Cortex of kidney (tissue), 1 donor: ENCODE measurements around the gene EGFLAM.

Experiments used
- DNase-seq: peaks from one replicate; lab custom pipeline; 2025; lab: John Stamatoyannopoulos, UW

The EGFLAM gene

GRCh38 chr5:38420246-38420645 lies 161.9 kb downstream of the EGFLAM start:
- DNase-seq = no peak

DNA sequence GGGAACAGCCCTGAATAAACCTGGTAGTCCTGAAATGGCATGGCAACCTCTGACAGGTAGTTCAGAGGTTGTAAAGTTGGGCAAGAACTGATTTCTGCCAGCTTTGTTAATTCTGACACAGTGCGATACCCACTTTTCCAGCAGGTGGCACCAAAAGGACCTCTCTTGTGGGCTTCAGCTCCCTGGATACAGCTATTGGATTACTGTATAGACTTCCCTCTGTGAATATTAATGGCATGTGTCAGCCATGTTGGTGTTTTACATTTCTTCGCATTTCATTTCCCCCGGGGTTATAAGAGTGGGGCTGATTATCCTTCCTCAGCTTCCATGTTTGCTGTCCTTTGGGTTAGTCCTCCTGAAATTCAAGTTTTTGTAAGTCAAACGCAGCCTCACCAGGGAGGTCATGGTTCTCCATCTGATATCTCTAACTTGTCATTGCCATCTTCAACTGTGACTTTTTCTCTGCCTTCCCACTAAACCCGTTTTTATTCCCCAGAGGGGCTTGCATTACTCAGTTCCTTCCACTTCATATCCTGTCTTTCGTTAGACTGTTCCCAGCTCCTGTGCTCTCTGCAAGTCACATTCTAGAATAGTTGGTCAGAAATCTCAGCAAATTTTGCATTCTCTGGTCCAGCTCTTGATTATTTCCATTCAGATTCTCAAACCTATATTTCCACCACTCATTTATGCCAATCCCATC lies 162.5 kb downstream of the EGFLAM start:
- no peak for DNase-seq

- no peak for DNase-seq
These were observed 164.3 kb downstream of the EGFLAM start for GRCh38 chr5:38422622-38423021.

DNA sequence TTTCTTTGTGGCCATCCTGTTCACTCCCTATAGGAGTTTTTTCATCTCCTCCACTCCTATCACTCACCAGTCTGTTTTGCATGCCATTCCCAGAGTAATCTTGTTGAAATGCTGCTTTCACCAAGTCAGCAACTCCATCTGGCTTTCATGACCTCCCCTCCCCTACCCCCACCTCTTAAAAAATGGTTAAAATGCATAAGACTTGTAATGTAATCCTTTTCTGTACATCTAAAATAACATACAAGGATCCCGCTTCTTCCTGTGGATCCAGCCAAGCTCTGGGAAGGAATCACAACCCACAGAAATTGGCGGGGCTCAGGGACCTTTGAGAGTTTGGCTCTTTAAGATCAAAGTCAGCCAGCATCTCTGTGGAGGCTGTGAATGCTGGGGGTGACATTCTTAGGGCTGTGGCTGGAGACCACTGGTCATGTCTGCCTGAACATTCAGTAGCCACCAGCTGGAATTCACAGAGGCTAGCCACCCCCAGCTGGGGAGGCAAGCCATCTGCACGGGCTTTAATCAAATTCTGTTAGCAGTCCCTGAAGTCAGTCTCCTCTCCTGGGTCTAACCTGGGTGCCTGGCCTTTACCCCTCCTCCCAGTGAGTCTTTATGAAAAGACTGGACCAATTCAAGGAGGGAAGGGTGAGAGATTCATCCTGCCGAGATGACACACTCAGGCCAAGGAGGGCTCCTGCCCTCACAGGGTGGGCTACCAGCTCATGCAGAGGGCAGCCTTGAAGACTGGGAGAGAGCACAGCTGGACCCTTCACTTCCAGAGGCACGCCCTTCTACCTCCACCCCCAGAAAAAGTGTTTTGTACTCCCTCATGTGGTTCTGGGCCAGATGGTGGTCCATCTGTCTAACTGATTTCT lies 165.2 kb downstream of the EGFLAM start:
- DNase-seq = no peak

DNA sequence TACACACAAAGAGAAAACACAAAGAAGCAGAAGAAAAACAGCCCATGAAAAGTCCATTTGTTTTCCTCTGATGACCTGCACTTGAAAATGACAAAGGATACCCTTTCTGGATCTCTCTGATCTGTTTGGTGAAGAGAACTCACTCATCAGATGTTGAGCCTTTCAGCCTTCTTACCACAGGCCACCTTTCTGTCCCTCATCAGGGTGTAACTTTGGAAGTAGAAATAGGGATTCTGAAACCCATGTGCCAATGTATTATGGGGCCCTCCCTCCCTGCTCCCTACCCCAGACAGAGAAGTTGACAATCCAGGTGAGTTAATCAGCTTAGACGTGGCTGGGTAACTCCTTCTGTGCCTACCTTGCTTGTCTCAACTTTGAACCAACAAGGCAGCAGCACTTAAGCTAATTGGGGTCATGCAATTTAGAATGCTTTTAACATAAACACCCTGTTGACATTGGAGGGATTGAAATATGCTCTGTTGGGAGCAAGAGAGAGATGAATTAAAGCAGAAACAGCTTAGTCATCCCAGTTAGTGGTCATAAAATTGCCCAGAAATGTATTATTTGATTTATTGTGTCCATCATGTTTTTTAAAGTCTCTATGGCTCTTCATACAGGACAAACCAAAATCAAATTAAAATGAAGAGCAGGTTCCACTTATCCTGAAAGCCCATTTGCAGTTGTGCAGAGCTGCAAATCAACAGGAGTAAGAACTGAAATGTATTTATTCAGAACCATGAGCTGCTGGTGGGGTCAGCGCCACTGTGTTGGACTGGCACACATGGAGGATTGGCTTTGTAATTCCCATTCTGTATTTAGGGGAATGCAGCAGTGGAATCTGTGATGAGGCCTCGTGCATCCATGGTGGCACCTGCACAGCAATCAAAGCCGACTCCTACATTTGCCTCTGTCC lies 166.0 kb downstream of the EGFLAM start:
- DNase-seq = no peak

- no peak for DNase-seq
These were observed 168.1 kb downstream of the EGFLAM start for GRCh38 chr5:38426490-38426889.

DNA sequence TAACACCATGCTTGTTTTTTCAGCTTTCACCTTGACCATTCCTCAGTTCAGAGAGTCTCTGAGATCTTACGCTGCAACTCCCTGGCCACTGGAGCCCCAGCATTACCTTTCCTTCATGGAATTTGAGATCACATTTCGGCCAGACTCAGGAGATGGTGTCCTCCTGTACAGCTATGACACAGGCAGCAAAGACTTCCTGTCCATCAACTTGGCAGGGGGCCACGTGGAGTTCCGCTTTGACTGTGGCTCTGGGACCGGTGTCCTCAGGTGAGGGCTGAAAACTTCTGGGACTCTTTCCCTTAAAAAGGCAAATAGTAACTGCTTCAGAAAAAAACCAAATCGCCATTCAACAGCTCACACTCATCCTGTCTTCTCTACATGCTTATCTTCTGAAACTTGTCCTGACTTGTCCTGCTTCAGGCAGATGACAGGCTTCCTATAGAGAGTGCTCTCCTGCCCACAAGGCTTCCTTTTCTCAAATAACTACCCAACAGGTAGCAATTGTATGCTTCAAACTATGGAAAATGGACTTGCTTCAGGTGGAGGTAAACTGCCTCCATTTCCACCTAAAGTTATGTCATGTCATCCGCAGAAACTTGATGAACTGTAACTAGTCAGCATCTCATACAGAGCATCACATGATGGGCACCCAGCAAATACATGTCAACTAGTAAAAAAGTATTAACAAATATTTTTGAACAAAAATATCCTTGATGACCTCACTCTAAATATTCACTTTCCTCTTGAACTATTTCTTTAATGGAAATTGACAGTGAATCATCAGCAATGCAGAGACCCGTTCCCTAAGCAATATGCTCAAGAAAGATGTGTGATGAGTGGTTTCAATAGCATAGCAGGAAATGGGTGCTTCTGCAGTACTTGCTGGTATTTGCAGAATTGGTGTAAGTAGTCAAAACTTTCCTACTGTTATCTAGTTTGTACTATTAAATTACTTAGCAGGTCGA lies 168.9 kb downstream of the EGFLAM start:
- DNase-seq = no peak

DNA sequence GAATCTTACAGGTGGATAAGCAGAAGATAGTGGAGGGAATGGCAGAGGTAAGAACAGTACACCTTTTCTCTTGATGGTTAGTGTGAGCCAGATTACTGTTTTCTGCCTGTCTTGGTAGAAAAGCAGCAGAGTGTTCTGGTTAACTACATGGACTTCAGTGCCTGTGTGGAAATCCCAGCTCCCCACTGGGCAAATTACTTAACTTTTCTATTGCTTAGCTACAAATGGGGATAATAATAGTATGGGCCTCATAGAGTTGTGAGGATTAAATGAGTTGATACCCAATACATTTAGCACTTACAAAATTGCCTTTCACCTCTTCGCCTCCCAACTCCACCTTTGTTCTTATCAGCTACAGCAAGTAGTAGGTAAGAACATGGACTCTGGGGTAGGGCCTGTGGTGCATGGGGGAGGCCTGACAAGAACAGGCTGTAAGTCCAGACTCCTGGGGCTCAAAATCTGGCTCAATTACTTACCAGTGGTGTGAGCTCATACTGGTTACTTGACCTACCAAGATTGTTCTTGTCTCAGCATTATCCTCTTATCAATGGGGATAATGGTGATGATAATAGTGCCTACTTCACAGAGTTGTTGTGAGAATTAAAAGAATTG lies 173.0 kb downstream of the EGFLAM start:
- no peak for DNase-seq

- no peak for DNase-seq
These were observed 175.0 kb downstream of the EGFLAM start for GRCh38 chr5:38433160-38433861.

DNA sequence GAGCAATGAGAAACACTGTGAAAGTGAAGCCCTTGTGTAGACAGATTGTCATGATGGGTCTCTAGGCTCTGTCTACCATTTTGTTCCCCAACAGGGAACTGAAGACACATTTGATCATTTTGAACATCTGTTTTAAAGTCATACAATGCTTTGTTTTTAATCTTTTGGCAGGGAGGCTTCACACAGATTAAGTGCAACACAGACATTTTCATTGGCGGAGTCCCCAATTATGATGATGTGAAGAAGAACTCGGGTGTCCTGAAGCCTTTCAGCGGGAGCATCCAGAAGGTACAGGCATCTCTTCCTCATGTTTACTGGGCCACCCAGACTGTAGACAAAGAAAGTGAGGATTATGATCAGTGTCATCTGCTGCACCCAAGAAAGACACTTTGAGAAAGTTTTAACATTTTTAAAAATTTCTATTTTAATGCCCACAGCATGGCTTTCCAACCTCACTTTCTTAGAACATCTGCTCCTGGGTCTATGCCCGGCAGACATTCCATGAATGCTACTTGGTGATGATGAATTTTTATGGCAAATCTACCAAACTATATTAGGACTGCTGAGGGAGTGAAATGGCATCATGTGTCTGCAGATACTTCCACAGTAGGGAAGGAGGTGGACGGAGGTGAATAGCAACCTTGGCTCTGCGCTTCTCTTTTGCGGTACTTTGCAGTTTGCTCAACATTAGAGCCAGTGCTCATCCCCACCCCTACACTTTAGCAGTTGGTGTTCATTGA lies 176.8 kb downstream of the EGFLAM start:
- no peak for DNase-seq

GRCh38 chr5:38438757-38439156 lies 180.4 kb downstream of the EGFLAM start:
- DNase-seq = no peak

DNA sequence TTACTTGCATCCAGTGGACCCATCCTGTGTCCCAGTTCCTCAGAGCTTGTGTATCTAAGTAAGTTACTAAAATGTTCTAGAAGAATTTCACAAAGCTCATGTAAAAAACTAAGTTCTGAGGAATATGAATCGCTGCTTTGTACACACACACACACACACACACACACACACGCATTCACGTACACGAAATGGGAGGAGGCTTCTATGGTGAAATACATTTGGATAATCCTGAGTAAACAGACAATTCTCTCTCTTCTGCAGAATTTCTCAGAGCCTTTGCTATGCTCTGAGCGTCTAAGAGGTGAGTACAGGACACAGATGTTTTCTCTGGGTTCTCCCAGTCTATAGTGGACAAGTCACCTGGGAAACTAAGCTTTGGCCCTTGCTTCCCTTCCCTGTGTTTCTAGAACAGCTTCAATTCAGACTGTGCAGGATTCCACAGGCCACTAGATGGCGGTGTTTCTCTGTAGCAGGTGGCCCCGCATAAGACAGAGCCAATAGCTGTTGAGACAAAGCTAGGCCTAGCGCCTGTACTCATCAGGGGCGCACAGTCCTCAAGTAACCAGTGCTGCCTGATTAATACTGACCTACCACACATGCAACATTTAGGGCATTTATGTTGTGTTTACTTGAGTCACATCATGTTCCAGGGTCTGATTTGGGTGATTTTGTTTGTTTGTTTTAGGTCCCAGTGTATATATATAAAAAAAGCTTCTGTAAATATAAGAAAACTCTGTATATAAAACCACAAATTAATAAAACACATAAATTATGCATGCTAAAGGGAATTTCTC lies 183.3 kb downstream of the EGFLAM start:
- no peak for DNase-seq

DNA sequence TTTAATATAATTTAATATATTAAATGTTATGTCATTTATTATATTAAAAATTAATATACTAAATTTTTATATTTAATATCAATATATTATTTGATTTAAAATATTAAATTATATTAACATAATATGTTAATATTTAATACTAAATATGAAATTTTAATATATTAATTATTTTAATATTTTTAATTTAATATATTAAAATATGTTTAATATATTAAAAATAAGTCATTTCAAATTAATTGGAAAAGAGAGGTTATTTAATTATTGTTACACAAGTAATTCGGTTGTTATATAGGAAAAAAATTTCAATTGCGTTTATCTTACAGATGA lies 183.9 kb downstream of the EGFLAM start:
- no peak for DNase-seq

- no peak for DNase-seq
These were observed 185.0 kb downstream of the EGFLAM start for GRCh38 chr5:38443390-38443789.

- DNase-seq = no peak
These were observed 187.1 kb downstream of the EGFLAM start for GRCh38 chr5:38445374-38446028.

- no peak for DNase-seq
These were observed 187.7 kb downstream of the EGFLAM start for GRCh38 chr5:38446029-38446522.

DNA sequence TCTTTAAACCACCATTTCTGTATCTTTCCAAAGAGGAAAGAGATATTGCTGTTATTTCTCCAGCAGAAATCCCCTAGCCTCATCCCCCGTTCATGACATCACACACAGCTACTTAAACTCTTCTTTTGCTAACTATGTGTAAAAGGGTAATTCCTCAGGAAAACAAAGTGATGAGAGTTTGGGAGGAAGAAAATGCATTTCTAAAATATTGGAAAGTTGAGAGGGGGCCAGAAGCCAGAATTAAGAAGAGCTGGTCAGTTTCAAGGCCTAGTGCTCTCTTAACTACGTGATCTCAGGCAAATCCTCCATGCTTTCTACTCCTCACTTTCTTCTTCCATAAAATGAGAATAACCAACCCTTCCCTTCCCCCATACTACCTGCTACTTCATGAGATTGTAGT lies 188.7 kb downstream of the EGFLAM start:
- no peak for DNase-seq

- no peak for DNase-seq
These were observed 189.4 kb downstream of the EGFLAM start for GRCh38 chr5:38447786-38448185.
